H1 (cell line): ENCODE data around the gene PATJ. TPM values are rescaled to one million over a fixed set of nuclear protein-coding genes. Genes with fewer than 3 reads are reported as not detected.
A peak's percentile ranks its signal among the peaks of the same experiment; 100 is the strongest.

ENCODE experiments used
- CTCF ChIA-PET: fragments of 300-600 bp; sonication (Branson Sonifier 250); formaldehyde crosslinking; loops from one replicate; lab custom pipeline; 2021; ENCODE audit not compliant: partially characterized antibody; lab: Charles Lee
- POLR2A ChIA-PET: fragments of 300-600 bp; sonication (Branson Sonifier 250); formaldehyde crosslinking; loops from one replicate; lab custom pipeline; 2021; ENCODE audit warnings: inconsistent platforms; ENCODE audit not compliant: partially characterized antibody; lab: Charles Lee
- DNase-seq, 2 experiments: peaks; one replicate each; pipeline versions ENCODE4 v3.0.0 to v3.0.0-alpha.2; 2010 to 2022; ENCODE audit warnings: low spot score in 2 of 2, low read depth in 1 of 2, mixed read lengths in 1 of 2
- FAIRE-seq: peaks from 2 replicates; lab custom pipeline; 2011; peaks lifted over from hg19 to GRCh38; lab: Jason Lieb, UNC
- H2AFZ ChIP-seq: 2 replicates; pipeline ENCODE4 v1.8.1; 2012; ENCODE audit warnings: low read length, inconsistent platforms
- H2AK5ac ChIP-seq: 2 replicates; pipeline ENCODE4 v1.6.1; 2013; ENCODE audit warnings: low read depth, low read length
- H2BK120ac ChIP-seq: replicated peaks from 2 replicates; pipeline ENCODE3; 2013; ENCODE audit warnings: low read depth, low read length, inconsistent platforms
- H2BK12ac ChIP-seq: 2 replicates; pipeline ENCODE4 v1.6.1; 2013; ENCODE audit warnings: low read depth, low read length
- H2BK15ac ChIP-seq: 2 replicates; pipeline ENCODE4 v1.6.1; 2013; ENCODE audit warnings: low read length
- H2BK20ac ChIP-seq: 2 replicates; pipeline ENCODE4 v1.6.1; 2013; ENCODE audit warnings: low read length
- H2BK5ac ChIP-seq: 2 replicates; pipeline ENCODE4 v1.6.1; 2013; ENCODE audit warnings: low read depth, low read length
- H3K14ac ChIP-seq: 2 replicates; pipeline ENCODE4 v1.6.1; 2013; ENCODE audit warnings: inconsistent platforms; ENCODE audit not compliant: insufficient read length
- H3K18ac ChIP-seq: 2 replicates; pipeline ENCODE4 v1.6.1; 2013; ENCODE audit warnings: low read length; ENCODE audit errors: extremely low read depth
- H3K23ac ChIP-seq: 2 replicates; pipeline ENCODE4 v1.6.1; 2013; ENCODE audit warnings: inconsistent platforms; ENCODE audit not compliant: insufficient read length
- H3K23me2 ChIP-seq: 2 replicates; pipeline ENCODE4 v1.6.1; 2013; ENCODE audit warnings: low read depth, low read length
- H3K27ac ChIP-seq: 2 replicates; pipeline ENCODE4 v1.6.1; 2011; ENCODE audit warnings: low read depth, low read length, inconsistent platforms
- H3K27me3 ChIP-seq, 4 experiments: replicated peaks in 1 of 4; 1 replicate in 1 of 4; 2 replicates in 3 of 4; pipeline versions ENCODE4 v1.6.1 to v1.8.1; 2011 to 2013; ENCODE audit warnings: low read length in 3 of 4, mild to moderate bottlenecking in 3 of 4, inconsistent platforms in 2 of 4, mixed read lengths in 2 of 4, moderate library complexity in 1 of 4; ENCODE audit not compliant: control insufficient read depth in 3 of 4, insufficient read depth in 3 of 4; ENCODE audit errors: extremely low read depth in 1 of 4
- H3K36me3 ChIP-seq, 4 experiments: 2 replicates each; pipeline versions ENCODE4 v1.6.1 to v1.8.1; 2011 to 2013; ENCODE audit warnings: mild to moderate bottlenecking in 4 of 4, low read length in 3 of 4, moderate library complexity in 2 of 4, control low read depth in 1 of 4, inconsistent platforms in 1 of 4; ENCODE audit not compliant: insufficient read depth in 4 of 4, control insufficient read depth in 2 of 4
- H3K4ac ChIP-seq: replicated peaks from 2 replicates; pipeline ENCODE3; 2013; ENCODE audit warnings: low read length, low read depth, mixed read lengths, inconsistent platforms; ENCODE audit not compliant: insufficient read length
- H3K4me1 ChIP-seq, 4 experiments: replicated peaks in 1 of 4; 1 replicate in 1 of 4; 2 replicates in 3 of 4; pipeline versions ENCODE4 v1.6.1 to v1.8.1; 2011 to 2013; ENCODE audit warnings: low read length in 3 of 4, inconsistent platforms in 2 of 4, mixed read lengths in 1 of 4; ENCODE audit not compliant: insufficient read depth in 4 of 4, control insufficient read depth in 3 of 4
- H3K4me2 ChIP-seq, 2 experiments: 2 replicates each; pipeline versions ENCODE4 v1.6.1 to v1.8.1; 2011 to 2013; ENCODE audit warnings: low read depth in 2 of 2, low read length in 2 of 2, control low read depth in 1 of 2, inconsistent platforms in 1 of 2, mild to moderate bottlenecking in 1 of 2; ENCODE audit not compliant: insufficient read depth in 1 of 2
- H3K4me3 ChIP-seq, 4 experiments: fragments of 200-600, 300-600 bp in 1 of 4; sonication (generic), shearing (Covaris generic), sonication (Bioruptor Twin) in 1 of 4; 2 replicates each; pipeline versions ENCODE4 v1.5.1 to v1.8.1; 2011 to 2016; ENCODE audit warnings: low read length in 4 of 4, low read depth in 3 of 4, control low read depth in 2 of 4, inconsistent platforms in 2 of 4, mild to moderate bottlenecking in 2 of 4, mixed read lengths in 1 of 4, moderate library complexity in 1 of 4; ENCODE audit not compliant: insufficient read depth in 2 of 4; ENCODE audit errors: extremely low read depth in 1 of 4
- H3K56ac ChIP-seq: replicated peaks from 2 replicates; pipeline ENCODE3; 2013; ENCODE audit warnings: low read depth, mild to moderate bottlenecking, mixed read lengths, low read length, inconsistent platforms; ENCODE audit not compliant: insufficient read length
- H3K79me1 ChIP-seq: 2 replicates; pipeline ENCODE4 v1.6.1; 2013; ENCODE audit warnings: low read depth, low read length, control low read depth
- H3K79me2 ChIP-seq, 2 experiments: 2 replicates each; pipeline versions ENCODE4 v1.6.1 to v1.8.1; 2012 to 2013; ENCODE audit warnings: low read length in 2 of 2, mild to moderate bottlenecking in 2 of 2, inconsistent platforms in 1 of 2; ENCODE audit not compliant: insufficient read depth in 2 of 2, control insufficient read depth in 1 of 2
- H3K9ac ChIP-seq, 4 experiments: replicated peaks in 1 of 4; 1 replicate in 1 of 4; 2 replicates in 3 of 4; pipeline versions ENCODE4 v1.6.1 to v1.8.1; 2011 to 2013; ENCODE audit warnings: low read depth in 3 of 4, low read length in 3 of 4, control low read depth in 2 of 4, mild to moderate bottlenecking in 2 of 4, moderate library complexity in 2 of 4, inconsistent platforms in 1 of 4; ENCODE audit errors: extremely low read depth in 1 of 4
- H3K9me3 ChIP-seq, 2 experiments: 2 replicates each; pipeline versions ENCODE4 v1.6.1 to v1.8.1; 2012 to 2013; ENCODE audit warnings: mild to moderate bottlenecking in 2 of 2, moderate library complexity in 2 of 2, control low read depth in 1 of 2, inconsistent platforms in 1 of 2, low read depth in 1 of 2, low read length in 1 of 2, mixed read lengths in 1 of 2; ENCODE audit not compliant: insufficient read depth in 2 of 2
- H4K20me1 ChIP-seq, 2 experiments: replicated peaks in 1 of 2; 2 replicates each; pipeline versions ENCODE3 to v1.8.1; 2011 to 2013; ENCODE audit warnings: inconsistent platforms in 2 of 2, low read length in 2 of 2, mild to moderate bottlenecking in 1 of 2; ENCODE audit not compliant: insufficient read depth in 2 of 2, control insufficient read depth in 1 of 2
- H4K5ac ChIP-seq: 2 replicates; pipeline ENCODE4 v1.6.1; 2013; ENCODE audit warnings: low read length, low read depth, mixed read lengths, inconsistent platforms; ENCODE audit not compliant: insufficient read length
- H4K8ac ChIP-seq: 2 replicates; pipeline ENCODE4 v1.8.0; 2013; ENCODE audit warnings: mild to moderate bottlenecking, moderate library complexity, low read length, inconsistent platforms; ENCODE audit not compliant: insufficient read depth; ENCODE audit errors: extremely low read depth
- H4K91ac ChIP-seq: replicated peaks from 2 replicates; pipeline ENCODE3; 2013; ENCODE audit warnings: low read length, mixed read lengths, inconsistent platforms; ENCODE audit not compliant: insufficient read length
- CTCF ChIP-seq, 3 experiments: IDR thresholded peaks; 1 replicate in 2 of 3; 2 replicates in 1 of 3; pipeline versions ENCODE4 v1.5.1 to v1.6.1; 2011; ENCODE audit warnings: low read length in 3 of 3, mild to moderate bottlenecking in 3 of 3, inconsistent platforms in 2 of 3, low read depth in 1 of 3, moderate library complexity in 1 of 3; ENCODE audit not compliant: insufficient read depth in 1 of 3; ENCODE audit errors: control extremely low read depth in 1 of 3
- KDM1A ChIP-seq: fragments of 200-600, 300-600 bp; sonication (generic); IDR thresholded peaks from 2 replicates; pipeline ENCODE4 v1.7.1; 2016; ENCODE audit warnings: mild to moderate bottlenecking, low read length, borderline replicate concordance
- RAD21 ChIP-seq, 2 experiments: IDR thresholded peaks in 1 of 2; conservative IDR thresholded peaks in 1 of 2; 2 replicates each; pipeline ENCODE4 v1.6.1; 2011; ENCODE audit warnings: low read depth in 2 of 2, low read length in 2 of 2, improper control_type of control experiment in 1 of 2, inconsistent platforms in 1 of 2, mild to moderate bottlenecking in 1 of 2, moderate library complexity in 1 of 2
- SP4 ChIP-seq: IDR thresholded peaks from 2 replicates; pipeline ENCODE4 v1.6.1; 2012; ENCODE audit warnings: low read length, inconsistent platforms
- WGBS, 2 experiments: shearing (Covaris generic) in 1 of 2; methylation state at CpG; one replicate each; pipeline versions ENCODE4 v1.1.6 to v1.1.7; 2013 to 2015; ENCODE audit warnings: low lambda C conversion rate in 2 of 2, mixed read lengths in 2 of 2, inconsistent platforms in 1 of 2, low coverage in 1 of 2, missing lambda C conversion rate in 1 of 2; ENCODE audit not compliant: insufficient replicate concordance in 2 of 2, insufficient coverage in 1 of 2, insufficient read length in 1 of 2; ENCODE audit errors: extremely low coverage in 1 of 2, missing lambda C conversion rate in 1 of 2; 5-methylcytosine and 5-hydroxymethylcytosine counted together
- polyA plus RNA-seq, 7 experiments: library from polyadenylated mRNA; depleted of rRNA in 3 of 7; stranded (reverse) in 5 of 7; unstranded in 2 of 7; fragments of >200 nt in 5 of 7; fragments of 200-250 nt in 2 of 7; gene quantifications; 1 replicate in 5 of 7; 2 replicates in 1 of 7; 4 replicates in 1 of 7; pipeline versions ENCODE4 v1.2.1 to v1.2.3, GENCODE V29; 2011 to 2013; ENCODE audit warnings: missing spikeins in 2 of 7, mixed read lengths in 2 of 7
- total RNA-seq: library from RNA; stranded (reverse); fragmentation: NEBNext Ultra II Directional; extraction: Animal tissue kit (Norgen Biotek cat#: 25700); gene quantifications from 2 replicates; pipeline ENCODE4 v1.2.1, GENCODE V29; 2021

PATJ gene
- total and polyA plus RNA-seq, 2 of the 8 experiments (the other 6 are each of a cell fraction or from before 2014, with no cell fraction given), result 8.2 to 55.6 TPM

GRCh38 chr1:62175568-62176179 lies 433.4 kb downstream of the PATJ start:
- Histone ChIP-seq H3K23ac (no peak overlapping the region), H3K4me2 (no peak overlapping the region), H2BK120ac (no peak overlapping the region), H2BK12ac (peak overlapping the region; percentile 73; the same call in 1 of the 2 replicates), H3K4ac (no peak overlapping the region), H2BK15ac (no peak overlapping the region), H3K23me2 (no peaks in the 10 kb centered on the region), H3K36me3 (no peaks in the 10 kb centered on the region), H2AFZ (no peak overlapping the region), H2AK5ac (no peak overlapping the region), H3K14ac (no peak overlapping the region), H3K27me3 (no peaks in the 10 kb centered on the region), H3K79me1 (no peaks in the 10 kb centered on the region; the same call in 1 of the 2 replicates), H2BK5ac (no peak overlapping the region; the same call in 1 of the 2 replicates), H3K9ac (no peak overlapping the region), H3K9me3 (no peaks in the 10 kb centered on the region), H3K18ac (peak overlapping the region; percentile 44; the same call in 1 of the 2 replicates), H2BK20ac (peak overlapping the region; percentile 66; the same call in 1 of the 2 replicates), H4K91ac (no peak overlapping the region), H3K4me3 (0 out of 8 replicates have a peak overlapping the region, but pooled peaks of 1 of the 4 experiments have one; percentile 3), H4K8ac (no peak overlapping the region), H3K56ac (no peak overlapping the region), H4K20me1 (no peaks in the 10 kb centered on the region), H3K4me1 (peaks cover 7 to 22% (median 17%) of the 10 kb centered on the region in 4 experiments), H3K79me2 (no peaks in the 10 kb centered on the region), H4K5ac (peak overlapping the region; percentile 41), H3K27ac (no peak overlapping the region)
- ChIA-PET POLR2A (interaction anchor here (0.6 to 12.6 kb wide), 17 partner anchors 9 to 260 kb away, joined by 3 to 414 read pairs (median 5); partner anchors contain the start of gene L1TD1), CTCF (interaction anchor here (0.7 to 5.2 kb wide), 72 partner anchors 8 to 571 kb away, joined by 3 to 69 read pairs (median 5); partner anchors contain the start of gene L1TD1)
- peak in 1 of 2 experiments; percentile 71 for DNase-seq
- FAIRE-seq, result peak; percentile 7
- TF ChIP-seq RAD21 (IDR thresholded peaks at IDR 0.05 in 1 of 2, conservative IDR thresholded peaks at IDR 0.05 in 1 of 2; ENCODE audit: low read depth in 2 of 2, low read length in 2 of 2) (peak; percentile 90 to 91), SP4 (no peak), CTCF (IDR thresholded peaks at IDR 0.05; ENCODE audit: control extremely low read depth in 1 of 3, insufficient read depth in 1 of 3, low read depth in 1 of 3, low read length in 3 of 3) (peak in 2 of 3 experiments; percentile 58 to 73; a peak in 2 of 4 replicates), KDM1A (0 out of 2 replicates have a peak, but pooled peaks have one; percentile 13)
- WGBS, 2 experiments, result 50% methylated on average over 9 of the region's 9 CpGs; no CpG with 5 or more reads in 1 of the 2 experiments
